ENCODE data around the gene ZNF473.

Gene ZNF473

DNA sequence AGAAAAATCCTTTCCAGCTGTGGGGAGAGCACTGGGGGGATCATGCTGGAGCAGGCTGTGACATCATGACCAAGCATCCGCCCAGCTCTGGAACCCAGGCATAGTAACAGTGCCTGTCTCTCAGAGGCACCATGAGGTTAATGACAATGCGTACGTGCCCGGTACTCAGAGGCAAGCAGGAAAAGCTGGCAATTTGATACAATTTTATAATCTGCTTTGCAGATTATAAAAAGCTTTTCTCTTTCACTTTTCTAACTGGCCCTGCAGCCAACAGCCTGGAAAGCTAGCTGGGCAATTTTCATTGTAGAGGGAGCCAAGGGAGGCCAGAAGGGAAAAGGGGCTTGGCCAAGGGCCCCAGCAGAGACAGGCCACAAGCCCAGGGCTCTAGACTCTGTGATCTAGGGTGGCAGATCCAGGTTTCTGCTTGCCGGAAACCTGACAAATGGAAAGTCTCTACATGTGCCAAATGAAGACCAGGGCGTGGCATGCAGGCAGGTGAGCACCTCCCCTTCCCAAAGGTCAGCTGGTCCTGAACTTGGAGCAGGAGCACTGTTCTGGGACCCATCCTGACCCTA lies 23.3 kb upstream of the ZNF473 start:
- no peak for DNase-seq (ENCODE audit: low read depth)
- no peak overlapping the region for H3K4me3 ChIP-seq (ENCODE audit: low read depth, low read length)

DNA sequence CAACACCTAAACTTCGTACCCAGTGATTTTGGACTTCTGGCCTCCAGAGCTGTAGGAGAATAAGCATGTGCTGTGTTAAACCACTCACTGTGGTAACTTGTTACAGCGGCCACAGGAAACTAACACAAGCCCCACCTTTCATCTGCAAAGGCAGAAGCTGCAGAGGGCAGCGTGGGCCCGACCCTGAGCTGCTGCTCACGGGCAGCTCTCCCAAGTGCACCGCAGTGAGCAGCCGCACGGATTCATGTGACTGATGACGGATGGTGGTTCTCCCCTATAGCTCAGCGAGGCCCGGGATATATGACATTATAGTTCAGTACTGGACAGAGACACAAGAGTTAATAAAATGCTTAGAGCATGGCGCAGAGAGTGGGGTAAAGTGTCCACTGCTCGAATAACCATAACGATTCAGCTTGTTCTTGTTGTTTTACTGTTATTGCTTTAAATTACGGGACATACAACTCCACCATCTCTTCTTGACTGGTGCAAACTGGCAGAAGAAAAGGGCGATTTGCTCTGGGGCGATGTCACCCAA lies 22.5 kb upstream of the ZNF473 start:
- no peak for DNase-seq (ENCODE audit: low read depth)
- H3K4me3 ChIP-seq (ENCODE audit: low read depth, low read length) = no peak overlapping the region

DNA sequence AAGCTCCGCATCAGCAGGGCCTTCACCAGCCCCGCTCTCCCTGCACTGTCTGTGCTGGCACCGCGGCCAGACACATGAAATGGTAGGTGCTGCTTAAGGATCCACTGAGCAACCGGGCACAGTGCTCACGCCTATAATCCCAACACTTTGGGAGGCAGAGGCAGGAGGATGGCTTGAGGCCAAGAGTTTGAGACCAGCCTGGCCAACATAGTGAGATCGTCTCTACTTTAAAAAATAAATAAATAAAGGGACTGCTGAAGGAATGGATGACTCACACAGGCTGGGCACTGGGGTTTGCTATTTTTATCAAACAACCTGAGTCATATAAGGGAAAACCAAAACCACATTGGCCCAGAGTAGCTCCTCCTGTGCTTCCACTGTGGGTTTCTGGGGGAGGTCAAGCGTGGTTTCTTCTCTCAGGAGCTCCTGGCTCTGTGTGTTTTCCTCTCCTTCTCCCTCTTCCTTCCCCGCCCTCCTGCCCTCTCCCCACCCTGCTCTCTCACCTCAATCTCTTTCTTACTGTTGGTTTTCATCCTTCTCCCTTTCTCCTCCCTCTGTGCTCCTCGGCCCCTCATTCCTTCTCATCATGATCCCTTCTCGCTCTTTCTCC lies 21.9 kb upstream of the ZNF473 start:
- H3K4me3 ChIP-seq (ENCODE audit: low read depth, low read length) = no peak overlapping the region
- peak; percentile 74 for DNase-seq (ENCODE audit: low read depth)

- DNase-seq (ENCODE audit: low read depth) = no peak
- H3K4me3 ChIP-seq (ENCODE audit: low read depth, low read length) = no peak overlapping the region
Observed at GRCh38 chr19:50005428-50005827, 20.4 kb upstream of the ZNF473 start.

- H3K4me3 ChIP-seq (ENCODE audit: low read depth, low read length) = no peak overlapping the region
- no peak for DNase-seq (ENCODE audit: low read depth)
Observed at GRCh38 chr19:50007170-50007569, 18.6 kb upstream of the ZNF473 start.

GRCh38 chr19:50007947-50008346 lies 17.9 kb upstream of the ZNF473 start:
- no peak overlapping the region for H3K4me3 ChIP-seq (ENCODE audit: low read depth, low read length)
- DNase-seq (ENCODE audit: low read depth) = no peak

DNA sequence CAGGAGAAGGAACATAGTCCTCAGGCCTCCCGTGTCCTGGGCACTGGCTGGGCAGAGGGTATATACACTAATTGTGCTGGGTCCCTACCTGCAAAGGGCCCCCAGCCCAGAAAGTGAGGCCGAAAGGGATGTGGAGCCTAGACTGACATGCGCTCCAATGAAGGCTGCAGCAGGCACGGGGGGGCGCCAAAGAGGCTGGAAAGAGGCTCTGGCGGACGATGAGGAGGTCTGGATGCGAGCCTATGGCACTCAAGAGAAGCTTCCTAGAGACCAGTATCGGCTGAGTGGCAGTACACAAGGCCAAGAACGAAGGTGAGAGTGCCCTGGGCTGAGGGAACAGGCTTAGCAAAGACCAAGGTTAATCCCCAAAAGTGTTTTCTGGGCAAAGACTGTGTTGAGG lies 17.3 kb upstream of the ZNF473 start:
- no peak for DNase-seq (ENCODE audit: low read depth)
- no peak overlapping the region for H3K4me3 ChIP-seq (ENCODE audit: low read depth, low read length)

GRCh38 chr19:50016225-50016807 lies 9.5 kb upstream of the ZNF473 start:
- no peak overlapping the region for H3K4me3 ChIP-seq (ENCODE audit: low read depth, low read length)
- no peak for DNase-seq (ENCODE audit: low read depth)

DNA sequence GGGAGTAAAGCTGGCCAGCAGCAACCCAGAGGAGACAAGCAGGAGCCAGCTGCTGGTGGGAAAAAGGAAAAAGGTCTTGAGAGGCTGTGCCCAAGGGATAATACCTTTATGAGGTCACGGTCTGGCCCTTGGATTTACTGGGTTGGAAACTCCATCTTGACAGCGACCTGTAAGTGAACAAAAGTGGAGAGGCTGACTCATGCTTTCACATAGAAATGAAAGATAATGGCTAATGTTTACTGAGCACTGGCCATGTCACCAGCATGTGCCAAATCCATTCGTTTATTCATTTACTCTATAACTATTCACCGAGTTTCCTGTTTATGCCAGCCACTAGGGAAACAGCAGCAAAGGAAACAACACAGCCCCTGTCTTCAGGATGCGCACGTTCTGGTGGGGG lies 5.3 kb upstream of the ZNF473 start:
- DNase-seq (ENCODE audit: low read depth) = no peak
- no peak overlapping the region for H3K4me3 ChIP-seq (ENCODE audit: low read depth, low read length)

DNA sequence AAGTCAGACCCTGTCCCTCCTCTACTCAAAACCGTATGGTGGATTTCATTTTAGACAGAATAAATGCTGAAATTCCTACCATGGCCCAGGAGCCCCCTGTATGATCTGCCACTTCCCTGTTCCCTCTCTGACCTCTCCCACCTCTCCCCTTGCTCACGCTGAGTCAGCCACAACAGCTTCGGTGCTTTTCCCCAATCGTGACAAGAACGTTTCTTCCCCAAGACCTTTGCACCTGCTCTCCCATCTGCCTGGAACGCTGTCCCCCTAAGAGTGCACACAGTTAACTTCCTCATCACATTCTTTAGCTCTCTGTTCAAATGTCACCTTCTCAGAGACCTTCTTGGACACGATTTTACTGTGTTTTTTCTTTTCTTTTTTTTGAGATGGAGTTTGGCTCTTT lies 3.0 kb upstream of the ZNF473 start:
- no peak overlapping the region for H3K4me3 ChIP-seq (ENCODE audit: low read depth, low read length)
- no peak for DNase-seq (ENCODE audit: low read depth)

- DNase-seq (ENCODE audit: low read depth) = no peak
- H3K4me3 ChIP-seq (ENCODE audit: low read depth, low read length) = peak overlapping the region; percentile 99
Observed at GRCh38 chr19:50024719-50025021, 1.1 kb upstream of the ZNF473 start.

- DNase-seq (ENCODE audit: low read depth) = peak; percentile 99
Observed at GRCh38 chr19:50025022-50025793, 597 bp upstream of the ZNF473 start, which contains the start of gene VRK3. Gene VRK3 (minus strand): TSS chr19:50025372. CDS start chr19:50016162, 9,210 bp downstream.

DNA sequence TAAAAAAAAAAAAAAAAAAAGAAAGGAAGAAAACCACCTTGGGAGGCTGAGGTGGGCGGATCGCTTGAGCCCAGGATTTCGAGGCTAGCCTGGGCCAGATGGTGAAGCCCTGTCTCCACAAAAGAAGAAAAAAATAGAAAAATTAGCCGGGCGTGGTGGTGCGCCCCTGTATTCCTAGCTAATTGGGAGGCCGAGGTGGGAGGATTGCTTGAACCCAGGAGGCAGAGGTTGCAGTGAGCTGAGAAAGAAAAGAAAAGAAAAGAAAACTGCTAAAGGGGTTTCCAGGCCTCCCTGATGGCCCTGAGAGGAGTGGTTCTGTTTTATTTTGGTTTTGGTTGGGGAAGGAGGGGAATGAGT lies 723 bp downstream of the ZNF473 start:
- H3K4me3 ChIP-seq (ENCODE audit: low read depth, low read length) = peak overlapping the region; percentile 79
- DNase-seq (ENCODE audit: low read depth) = no peak

More at GRCh38 chr19:50025022-50025793, 597 bp upstream of the ZNF473 start, which contains the start of gene VRK3:
- H3K4me3 ChIP-seq (ENCODE audit: low read depth, low read length) = peak within 1 kb of the TSS; percentile 99

DNA sequence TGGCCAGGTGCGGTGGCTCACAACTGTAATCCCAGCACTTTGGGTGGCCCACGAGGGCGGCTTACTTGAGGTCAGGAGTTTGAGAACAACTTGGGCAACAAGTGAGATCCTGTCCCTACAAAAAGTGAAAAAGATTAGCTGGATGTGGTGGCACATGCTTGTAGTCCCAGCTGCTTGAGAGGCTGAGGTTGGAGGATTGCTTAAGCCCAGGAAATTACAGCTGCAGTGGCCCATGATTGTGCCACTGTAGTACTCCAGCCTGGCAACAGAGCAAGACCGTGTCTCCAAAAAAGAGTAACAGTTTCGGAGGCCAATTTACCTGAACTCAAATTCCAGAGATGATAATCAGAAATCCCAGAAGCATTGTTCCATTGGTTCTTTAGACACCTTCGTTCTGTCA lies 4.4 kb downstream of the ZNF473 start:
- DNase-seq (ENCODE audit: low read depth) = no peak
- no peak overlapping the region for H3K4me3 ChIP-seq (ENCODE audit: low read depth, low read length)

GRCh38 chr19:50030937-50031336 lies 5.1 kb downstream of the ZNF473 start:
- no peak for DNase-seq (ENCODE audit: low read depth)
- no peak overlapping the region for H3K4me3 ChIP-seq (ENCODE audit: low read depth, low read length)

DNA sequence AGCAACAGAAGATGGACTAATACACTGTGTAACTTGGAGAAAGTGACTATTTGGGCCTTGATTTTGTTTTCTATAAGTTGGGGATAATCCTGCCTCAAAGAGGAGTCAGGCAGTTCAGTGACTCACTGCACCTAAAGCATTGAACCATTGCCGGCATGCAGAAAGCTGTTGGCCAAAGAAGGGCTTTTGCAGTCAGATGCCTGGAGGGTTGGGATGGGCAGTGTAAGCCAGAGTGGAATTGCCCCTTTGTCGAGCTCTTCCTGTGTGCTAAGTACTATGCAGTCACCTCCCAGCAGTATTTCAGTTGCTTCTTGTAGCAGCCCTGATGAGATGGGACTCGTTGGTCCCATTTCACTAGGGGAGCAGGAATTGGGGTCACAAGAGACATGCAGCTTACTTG lies 11.1 kb downstream of the ZNF473 start:
- no peak overlapping the region for H3K4me3 ChIP-seq (ENCODE audit: low read depth, low read length)
- DNase-seq (ENCODE audit: low read depth) = no peak

DNA sequence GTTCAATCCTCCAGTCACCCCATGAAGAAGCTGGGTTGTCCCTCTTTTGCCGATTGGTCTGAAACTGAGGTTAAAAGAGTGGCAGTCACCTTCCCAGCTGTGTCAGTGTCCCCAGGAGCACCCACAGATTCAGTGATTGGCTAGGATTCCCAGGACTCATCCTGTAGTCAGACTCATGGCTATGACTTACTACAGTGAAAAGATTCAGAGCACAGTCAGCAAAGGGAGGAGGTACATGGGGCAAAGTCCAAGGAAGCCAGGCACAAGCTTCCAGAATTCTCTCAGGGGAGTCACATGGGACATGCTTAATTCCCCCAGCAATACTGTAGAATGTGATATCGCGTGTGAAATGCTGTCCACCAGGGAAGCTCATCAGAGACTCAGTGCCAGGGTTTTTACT lies 14.2 kb downstream of the ZNF473 start:
- H3K4me3 ChIP-seq (ENCODE audit: low read depth, low read length) = no peak overlapping the region
- no peak for DNase-seq (ENCODE audit: low read depth)

DNA sequence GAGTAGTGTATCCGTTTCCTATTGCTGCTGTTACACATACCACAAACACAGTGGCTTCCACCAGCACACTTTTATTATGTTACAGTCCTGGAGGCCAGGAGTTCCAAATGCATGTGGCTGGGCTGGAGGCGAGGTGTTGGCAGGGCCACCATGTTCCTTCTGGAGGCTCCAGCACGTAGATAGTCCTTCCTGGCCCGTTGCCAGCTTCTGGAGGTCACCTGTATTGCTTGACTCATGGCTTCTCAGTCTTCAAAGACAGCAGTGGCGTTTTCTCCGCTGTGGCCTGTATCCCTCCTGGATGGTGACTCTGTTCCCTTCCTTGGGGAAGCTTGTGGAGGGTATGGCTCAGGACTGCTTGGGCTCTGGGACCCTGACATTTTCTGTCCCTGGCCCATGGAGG lies 15.2 kb downstream of the ZNF473 start:
- H3K4me3 ChIP-seq (ENCODE audit: low read depth, low read length) = no peak overlapping the region
- no peak for DNase-seq (ENCODE audit: low read depth)

- DNase-seq (ENCODE audit: low read depth) = no peak
- no peak overlapping the region for H3K4me3 ChIP-seq (ENCODE audit: low read depth, low read length)
Observed at GRCh38 chr19:50042363-50043024, 16.7 kb downstream of the ZNF473 start.

DNA sequence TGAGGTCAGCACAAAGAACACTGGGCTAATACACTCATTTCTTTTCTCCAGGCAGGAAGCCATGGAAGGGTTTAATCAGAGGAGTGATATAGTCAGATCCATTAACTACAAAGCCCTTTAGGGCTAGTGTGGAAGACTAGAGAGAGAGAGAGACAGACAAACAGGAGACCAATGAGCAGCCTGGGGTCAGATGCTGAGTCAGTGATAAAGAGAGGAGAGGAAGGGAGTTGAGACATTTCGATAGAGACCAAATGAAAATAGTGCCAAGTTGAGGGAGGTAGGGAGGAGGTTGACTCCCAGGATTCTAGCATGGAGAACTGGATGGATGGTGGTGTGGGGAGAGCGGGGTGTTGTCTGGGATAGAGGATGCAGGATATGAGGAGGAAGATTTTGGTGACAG lies 18.2 kb downstream of the ZNF473 start:
- no peak overlapping the region for H3K4me3 ChIP-seq (ENCODE audit: low read depth, low read length)
- DNase-seq (ENCODE audit: low read depth) = no peak

Data from skeletal muscle cell (primary cell).